GM08714 (cell line): ENCODE measurements around the gene MSMB.
"Not testable (repeated sequence)": the region's sequence is repeated elsewhere in the genome, so short reads cannot be mapped to it uniquely, and the experiment has no call there.

ENCODE experiments used
- H3K4me3 ChIP-seq: fragments of 200-500 bp; sonication (Bioruptor generic); 2 replicates; pipeline ENCODE4 v1.5.1; 2014; ENCODE audit warnings: mild to moderate bottlenecking, low read length, inconsistent platforms
- ZNF274 ChIP-seq: IDR thresholded peaks from 2 replicates; pipeline ENCODE4 v1.6.1; 2012; ENCODE audit warnings: mild to moderate bottlenecking, low read depth, low read length

MSMB gene

DNA sequence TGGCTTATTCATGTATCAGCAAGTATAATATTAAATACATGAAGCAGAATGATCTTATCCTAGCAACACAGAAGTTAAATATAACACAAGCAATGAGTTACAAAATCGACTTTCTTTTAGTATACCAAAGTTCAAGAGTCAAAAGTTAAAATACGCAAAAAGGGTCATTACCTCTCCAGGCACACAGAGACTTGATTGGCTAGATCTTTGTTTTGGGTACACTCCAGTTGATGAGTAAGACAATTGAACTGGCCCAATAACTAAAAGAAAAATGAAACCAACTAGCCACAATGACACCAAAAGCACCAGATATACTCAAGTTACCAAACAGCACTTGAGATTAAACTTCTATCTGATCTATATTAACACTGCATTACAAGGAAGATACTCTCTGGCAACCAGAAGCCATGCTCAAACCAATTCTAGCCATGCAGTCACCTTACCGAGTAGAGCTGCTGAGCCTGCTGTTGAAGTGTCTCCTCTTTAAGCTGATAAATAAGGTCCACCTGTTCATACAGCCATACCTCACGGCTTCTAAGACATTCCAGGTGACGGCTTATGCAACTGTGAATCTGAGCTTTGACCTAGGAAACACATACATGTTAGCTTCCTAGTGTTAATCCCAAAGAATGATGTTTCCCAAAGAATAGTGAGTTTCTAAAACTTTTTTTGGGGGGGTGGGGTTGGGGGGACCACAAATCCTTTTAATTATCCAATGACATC is 31.2 kb downstream of the MSMB start:
- H3K4me3 ChIP-seq: no peak overlapping the region
- TF ChIP-seq ZNF274: no peak

DNA sequence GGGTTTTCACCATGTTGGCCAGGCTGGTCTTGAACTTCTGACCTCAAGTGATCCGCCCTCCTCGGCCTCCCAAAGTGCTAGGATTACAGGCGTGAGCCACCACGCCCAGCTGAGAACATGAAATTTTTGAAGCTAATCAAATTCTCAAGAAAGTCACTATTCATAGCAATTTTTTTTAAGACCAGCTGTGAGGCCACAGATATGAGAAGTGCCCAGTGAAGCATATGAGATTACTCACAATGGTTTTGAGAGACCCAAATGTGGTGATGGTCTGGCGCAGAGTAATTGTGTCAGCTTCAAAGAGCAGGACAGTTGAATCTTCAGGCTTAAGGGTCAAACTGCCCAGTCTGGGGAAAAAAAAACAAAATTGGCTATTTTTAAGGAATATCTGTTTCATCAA is 31.9 kb downstream of the MSMB start:
- TF ChIP-seq ZNF274: no peak
- H3K4me3 ChIP-seq: no peak overlapping the region

DNA sequence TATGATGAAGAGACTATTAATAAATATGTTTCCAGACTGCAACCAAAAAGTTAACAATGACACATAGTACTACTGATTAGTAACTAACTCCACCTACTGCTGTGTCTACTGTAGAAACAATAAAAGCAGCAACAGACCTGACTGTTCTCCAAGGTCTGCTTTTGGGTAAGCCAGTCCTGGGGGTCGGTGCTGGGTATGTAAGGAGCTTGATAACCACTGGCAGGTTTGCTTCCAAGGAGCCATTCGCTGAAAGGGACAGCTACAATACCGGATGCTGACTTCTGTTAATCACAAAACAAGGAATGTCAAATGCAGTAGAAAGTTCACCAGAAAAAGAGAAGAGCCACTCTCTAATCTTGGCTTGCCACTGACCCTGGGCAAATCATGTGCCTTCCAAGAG is 33.3 kb downstream of the MSMB start:
- no peak for TF ChIP-seq ZNF274
- no peak overlapping the region for H3K4me3 ChIP-seq

DNA sequence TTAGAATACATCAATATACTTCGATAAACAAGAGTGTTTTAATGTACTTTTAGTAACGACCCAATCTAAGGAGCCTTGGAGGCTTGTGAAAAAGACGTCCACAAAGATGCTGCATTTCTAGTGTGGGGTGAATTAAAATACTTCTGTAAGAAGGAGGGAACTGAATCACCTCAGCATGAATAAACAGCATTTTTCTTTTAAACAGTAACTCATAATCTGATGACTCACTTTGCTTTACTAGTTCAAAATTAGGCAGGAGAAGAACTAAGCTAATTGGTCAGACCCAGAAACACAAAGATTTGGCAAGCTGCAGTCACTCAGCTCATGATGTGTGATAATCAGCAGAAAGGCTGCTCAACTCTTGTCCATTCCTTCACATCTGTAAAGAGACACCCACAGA is 39.9 kb downstream of the MSMB start:
- no peak for TF ChIP-seq ZNF274
- H3K4me3 ChIP-seq: no peak overlapping the region

DNA sequence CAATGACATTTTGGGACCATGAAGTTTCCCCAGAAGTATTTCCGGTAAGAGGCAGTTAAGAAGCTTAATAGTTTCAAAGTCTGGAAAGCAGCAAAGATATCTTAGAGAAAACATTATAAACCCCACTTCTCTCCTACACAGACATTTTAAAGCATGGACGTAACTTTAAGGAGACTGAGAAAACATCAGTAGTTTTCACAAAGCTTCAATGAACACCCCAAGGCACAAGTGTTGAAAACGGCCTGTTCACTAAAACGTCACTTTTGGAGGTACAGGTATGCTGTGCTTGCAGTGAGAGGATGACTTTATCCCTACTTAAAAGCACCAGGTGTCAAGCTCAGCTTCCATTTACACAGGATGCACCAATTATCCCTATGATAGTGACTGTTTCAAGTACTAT is 40.7 kb downstream of the MSMB start:
- H3K4me3 ChIP-seq: no peak overlapping the region
- TF ChIP-seq ZNF274: no peak

DNA sequence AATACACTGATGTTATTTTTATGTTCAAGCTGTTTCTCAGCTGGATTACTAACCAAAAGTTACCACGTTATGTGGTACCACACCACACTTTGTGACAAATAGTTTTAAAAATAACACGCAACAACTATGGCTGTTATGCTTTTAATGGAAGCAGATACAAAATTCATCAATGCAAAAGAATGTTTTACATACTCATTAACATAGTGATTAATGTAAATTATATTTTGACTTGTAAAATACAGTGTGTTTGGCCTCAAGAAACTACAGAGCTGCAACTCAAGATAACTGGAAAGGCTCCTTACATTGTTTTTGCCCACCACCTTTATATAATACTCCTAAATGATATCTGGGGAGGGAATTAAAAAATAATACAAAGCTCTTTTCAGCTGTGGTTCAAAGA is 41.1 kb downstream of the MSMB start:
- H3K4me3 ChIP-seq: no peak overlapping the region
- no peak for TF ChIP-seq ZNF274

DNA sequence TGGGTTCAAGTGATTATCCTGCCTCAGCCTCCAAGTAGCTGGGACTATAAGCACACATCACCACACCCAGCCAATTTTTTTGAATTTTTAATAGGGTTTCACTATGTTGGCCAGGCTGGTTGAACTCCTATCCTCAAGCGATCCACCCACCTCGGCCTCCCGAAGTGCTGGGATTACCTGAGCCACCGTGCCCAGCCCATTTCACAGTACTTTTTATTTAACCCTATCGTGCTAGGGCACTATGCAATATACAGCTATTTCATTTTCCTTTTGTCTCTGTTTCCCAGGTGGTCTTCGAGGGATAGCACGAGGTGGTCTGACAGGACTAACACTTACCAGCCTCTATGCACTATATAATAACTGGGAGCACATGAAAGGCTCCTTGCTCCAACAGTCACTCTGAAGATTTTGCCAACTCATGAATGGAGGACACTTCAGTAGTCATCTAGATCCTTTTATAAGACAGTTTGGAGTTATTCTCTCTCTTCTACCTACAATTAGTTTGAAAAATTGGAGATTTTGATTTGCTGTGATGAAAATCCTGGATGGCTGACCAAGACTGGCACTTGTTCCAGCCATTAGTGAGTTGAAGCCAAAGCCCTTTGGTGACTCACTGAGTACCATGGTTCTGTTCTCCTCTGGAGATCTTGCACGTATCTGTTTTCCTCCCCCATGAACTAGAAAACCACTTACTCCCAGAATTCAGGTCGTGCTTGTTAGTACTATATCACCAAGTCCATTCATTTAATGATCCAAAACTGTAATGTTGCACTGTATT is 43.0 kb downstream of the MSMB start:
- no peak for TF ChIP-seq ZNF274
- H3K4me3 ChIP-seq: no peak overlapping the region

DNA sequence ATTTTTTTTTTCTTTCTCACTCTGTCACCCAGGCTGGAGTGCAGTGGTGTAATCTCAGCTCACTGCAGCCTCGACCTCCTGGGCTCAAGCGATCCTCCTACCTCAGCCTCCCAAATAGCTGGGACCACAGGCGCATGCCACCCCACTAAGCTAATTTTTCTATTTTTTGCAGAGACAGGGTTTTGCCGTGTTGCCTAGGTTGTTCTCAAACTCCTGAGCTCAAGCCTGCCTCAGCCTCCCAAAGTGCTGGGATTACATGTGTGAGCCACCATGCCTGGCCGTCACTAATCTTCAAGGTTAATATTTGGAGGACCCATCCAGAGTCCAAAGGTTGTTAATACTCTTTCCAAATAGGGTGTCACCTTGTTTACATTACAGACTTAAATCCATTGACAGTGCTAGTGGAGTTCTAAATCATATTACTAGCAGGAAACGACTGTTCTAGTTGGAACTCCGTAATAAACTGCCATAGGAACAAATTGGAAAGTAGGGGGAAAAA is 43.8 kb downstream of the MSMB start:
- H3K4me3 ChIP-seq: not testable (repeated sequence)

DNA sequence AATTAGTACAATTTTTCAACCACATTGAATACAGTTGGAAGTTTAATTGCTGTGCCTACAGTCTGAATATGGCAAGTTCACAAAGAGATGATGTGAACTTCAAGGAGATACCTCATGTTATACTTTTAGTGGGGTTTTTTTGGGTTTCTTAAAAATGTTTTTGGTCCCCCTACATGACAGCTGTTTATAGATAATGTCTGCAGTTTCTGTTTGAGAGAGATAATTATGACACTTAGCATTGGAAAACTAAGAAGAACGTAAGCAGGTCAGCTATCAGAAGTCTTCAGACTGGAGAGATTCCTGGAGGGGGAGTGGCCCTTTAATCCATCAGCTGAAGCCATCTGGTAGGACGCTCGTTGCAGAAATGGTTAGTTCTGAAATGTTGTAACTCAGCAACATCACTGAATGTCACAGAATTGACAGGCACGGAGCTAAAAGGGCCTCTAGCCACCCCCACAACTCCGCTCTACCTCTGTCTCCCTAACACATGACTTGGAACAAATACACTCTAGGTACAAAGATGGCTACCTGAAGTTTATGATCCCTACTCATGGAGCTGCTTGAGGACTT is 44.8 kb downstream of the MSMB start:
- no peak for TF ChIP-seq ZNF274
- no peak overlapping the region for H3K4me3 ChIP-seq

DNA sequence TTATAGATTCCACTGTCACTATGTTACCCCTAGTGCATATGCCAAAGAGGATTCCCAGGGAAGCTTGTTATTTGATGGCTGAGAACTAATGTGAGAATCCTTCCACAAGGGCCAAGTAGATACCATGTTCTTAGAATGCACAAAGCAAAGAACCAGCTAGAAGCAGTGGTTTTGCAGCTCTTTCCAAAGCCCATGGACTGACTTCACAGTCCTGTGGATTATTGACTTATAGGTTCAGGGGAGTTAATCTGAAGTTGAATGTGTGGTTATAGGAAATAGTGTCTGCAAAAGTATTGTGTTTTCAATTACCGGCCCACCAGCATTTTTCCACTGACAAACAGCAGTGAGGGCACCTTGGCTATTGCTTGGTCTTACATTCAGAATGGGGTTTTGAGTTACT is 45.5 kb downstream of the MSMB start:
- no peak for TF ChIP-seq ZNF274
- H3K4me3 ChIP-seq: no peak overlapping the region

DNA sequence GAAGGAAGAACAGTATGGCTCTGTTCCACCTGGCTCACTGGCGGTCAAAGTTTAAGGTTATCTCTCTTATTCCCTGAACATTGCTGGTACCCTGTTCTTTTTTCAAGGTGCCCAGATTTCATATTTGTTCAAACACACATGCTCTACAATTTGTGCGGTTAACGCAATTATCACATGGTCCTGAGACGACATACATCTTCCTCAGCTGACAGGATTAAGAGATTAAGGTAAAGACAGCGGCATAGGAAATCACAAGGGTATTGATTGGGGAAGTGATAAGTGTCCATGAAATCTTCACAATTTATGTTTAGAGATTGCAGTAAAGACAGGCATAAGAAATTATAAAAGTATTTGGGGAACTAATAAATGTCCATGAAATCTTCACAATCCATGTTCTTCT is 46.1 kb downstream of the MSMB start:
- not testable (repeated sequence) for H3K4me3 ChIP-seq

DNA sequence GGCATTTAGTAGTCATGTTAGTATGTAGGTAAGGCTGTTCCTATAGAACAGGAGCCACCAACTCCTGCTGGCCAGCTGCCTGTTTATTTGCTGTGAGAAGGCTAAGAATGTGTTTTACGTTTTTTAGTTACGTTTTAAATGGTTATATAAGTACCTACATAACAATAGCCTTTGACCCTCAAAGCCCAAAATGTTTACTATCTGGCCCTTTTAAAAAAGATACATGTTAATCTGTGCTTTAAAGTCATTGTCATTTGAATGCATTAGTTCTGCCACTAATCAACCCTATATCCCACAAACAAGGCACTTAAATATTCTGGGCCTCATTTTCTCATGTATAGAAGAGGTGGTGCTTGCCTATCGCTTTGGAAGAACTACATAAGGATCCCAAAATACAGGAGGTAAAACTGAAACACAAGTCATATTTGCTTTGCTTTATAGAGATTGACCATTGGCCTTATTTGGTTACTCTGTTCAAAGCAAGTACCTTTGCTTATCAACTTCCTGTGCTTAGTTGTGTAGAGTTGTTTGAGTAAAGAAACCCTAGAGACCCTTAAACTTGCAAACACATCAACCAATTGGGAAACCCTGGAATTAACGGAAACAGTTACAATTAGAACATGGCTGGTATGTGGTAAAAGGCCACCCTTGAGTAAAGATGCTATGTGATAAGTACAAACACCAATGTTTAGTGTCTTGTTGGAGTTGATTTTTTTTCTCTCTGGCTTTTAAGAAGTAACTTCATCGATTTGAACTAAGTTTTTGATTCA is 47.9 kb downstream of the MSMB start:
- no peak for TF ChIP-seq ZNF274

DNA sequence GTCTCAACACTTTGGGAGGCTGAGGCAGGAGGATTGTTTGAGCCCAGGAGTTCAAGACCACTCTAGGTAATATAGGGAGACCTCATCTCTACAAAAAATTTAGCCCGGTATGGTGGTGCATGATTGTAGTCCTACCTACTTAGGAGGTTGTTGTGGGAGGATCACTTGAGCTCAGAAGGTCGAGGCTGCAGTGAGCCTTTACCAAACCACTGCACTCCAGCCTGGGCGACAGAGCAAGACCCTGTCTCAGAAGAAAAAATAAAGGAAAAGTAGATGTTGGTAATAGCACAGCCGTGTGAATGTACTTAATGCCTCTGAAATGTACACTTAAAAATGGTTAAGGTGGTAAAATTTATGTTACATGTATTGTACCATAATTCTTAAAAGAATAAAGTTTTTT is 48.5 kb downstream of the MSMB start:
- no peak overlapping the region for H3K4me3 ChIP-seq
- TF ChIP-seq ZNF274: no peak

More for the DNA sequence above, 47.9 kb downstream of the MSMB start:
- no peak overlapping the region for H3K4me3 ChIP-seq

DNA sequence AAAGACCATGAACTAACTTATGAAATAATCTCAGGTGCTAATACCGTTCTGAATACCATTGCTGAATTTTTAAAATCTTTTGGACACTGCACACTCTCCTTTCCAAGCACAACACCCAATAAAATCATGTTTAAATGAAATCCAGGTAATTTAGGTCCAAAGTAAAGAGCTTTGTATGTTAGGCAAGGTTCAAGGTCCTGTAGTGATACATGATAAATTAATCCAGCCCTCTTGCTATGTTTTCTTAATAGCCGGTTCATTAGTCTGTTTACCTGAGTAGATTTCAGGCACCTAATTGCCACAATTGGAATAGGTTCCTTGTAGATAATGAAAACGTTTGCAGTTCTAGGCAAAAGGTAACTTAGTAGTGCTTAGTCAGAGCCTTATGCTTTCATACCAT is 60.5 kb downstream of the MSMB start:
- not testable (repeated sequence) for H3K4me3 ChIP-seq

DNA sequence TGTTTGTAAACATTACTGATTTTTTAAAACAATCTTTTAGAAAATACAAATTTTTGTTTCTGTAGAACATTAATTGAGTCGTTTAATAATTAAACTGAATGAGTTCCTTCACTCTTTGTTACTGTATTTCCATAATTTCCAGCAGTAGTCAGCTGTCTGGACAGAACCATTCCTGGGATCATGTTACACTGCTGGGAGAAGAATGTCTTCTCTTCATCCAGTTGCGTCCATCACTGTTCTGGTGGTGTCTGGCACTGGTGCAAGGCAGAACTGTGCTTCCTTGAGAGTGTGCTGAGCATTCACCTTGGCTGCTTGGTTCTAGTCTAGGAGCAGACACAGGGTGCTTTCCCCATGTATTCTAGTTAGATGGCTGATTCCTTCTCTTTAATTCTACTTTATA is 61.6 kb downstream of the MSMB start:
- H3K4me3 ChIP-seq: not testable (repeated sequence)

DNA sequence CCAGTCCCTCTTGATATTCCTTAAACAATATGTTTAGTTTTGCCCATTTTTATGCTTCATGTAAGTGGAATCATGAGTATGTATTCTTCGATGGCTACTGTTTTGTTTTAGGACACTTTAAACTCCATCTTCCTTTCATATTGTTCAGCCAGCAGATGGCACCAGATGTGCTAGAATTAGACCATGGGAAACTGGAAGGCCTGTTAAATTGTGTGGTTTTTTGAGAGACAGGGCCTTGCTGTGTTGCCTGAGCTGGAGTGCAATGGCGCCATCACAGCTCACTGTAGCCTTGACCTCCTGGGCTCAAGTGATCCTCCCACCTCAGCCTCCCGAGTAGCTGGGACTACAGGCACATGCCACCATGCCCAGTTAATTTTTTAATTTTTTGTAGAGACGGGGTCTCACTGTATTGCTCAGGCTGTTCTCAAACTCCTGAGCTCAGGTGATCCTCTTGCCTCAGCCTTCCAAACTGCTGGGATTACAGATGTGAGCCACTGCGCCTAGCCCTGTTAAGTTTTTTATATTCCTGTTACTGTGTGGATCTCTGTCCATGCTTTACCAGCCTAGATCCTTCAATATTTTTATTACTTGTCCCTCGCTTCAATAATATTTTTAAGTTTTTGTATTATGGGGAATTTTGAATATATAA is 62.4 kb downstream of the MSMB start:
- not testable (repeated sequence) for H3K4me3 ChIP-seq
